HepG2 (cell line): ENCODE measurements around the gene SUPT6H. TPM values are rescaled to one million over a fixed set of nuclear protein-coding genes. Genes with fewer than 3 reads are reported as not detected.
A peak's percentile ranks its signal among the peaks of the same experiment; 100 is the strongest.

Source experiments
- ATAC-seq: fragments of 200-7000 bp; cut with Tn5 transposase; 3 replicates; pipeline ENCODE4 v1.9.1; 2020; ENCODE audit warnings: mild to moderate bottlenecking, moderate library complexity
- BruUV-seq: library from RNA; stranded (reverse); fragments of 400-500 nt; replicated peaks from 2 replicates; lab custom pipeline; 2021; lab: Mats Ljungman, UMichigan
- CTCF ChIA-PET: fragments of 300-600 bp; formaldehyde crosslinking; extraction: SDS; loops from one replicate; lab custom pipeline; 2021; ENCODE audit warnings: low total read pairs, inconsistent platforms, low intra/inter-chr PET ratio; lab: Yijun Ruan, JAX
- POLR2A ChIA-PET: fragments of 350-600 bp; sonication (Branson Sonifier 250); formaldehyde crosslinking; loops from one replicate; lab custom pipeline; 2020; ENCODE audit warnings: antibody characterized with exemption, inconsistent platforms; lab: Yijun Ruan, JAX
- DNase-seq: peaks from one replicate; pipeline ENCODE4 v3.0.0-alpha.2; 2015; ENCODE audit warnings: low spot score
- FAIRE-seq: peaks from 3 replicates; lab custom pipeline; 2011; peaks lifted over from hg19 to GRCh38; lab: Jason Lieb, UNC
- H2AFZ ChIP-seq: one replicate; pipeline ENCODE4 v1.6.1; 2011; ENCODE audit warnings: low read length, inconsistent platforms
- H3K27ac ChIP-seq: fragments of 300-600 bp; 3 replicates; pipeline ENCODE4 v1.8.0; 2011; ENCODE audit warnings: mixed run types, mild to moderate bottlenecking, mixed read lengths, low read length, inconsistent platforms; ENCODE audit not compliant: insufficient read depth; ENCODE audit errors: extremely low read length
- H3K27me3 ChIP-seq, 2 experiments: fragments of 200-600 bp in 1 of 2; 2 replicates in 1 of 2; 3 replicates in 1 of 2; pipeline versions ENCODE4 v1.6.0 to v1.8.0; 2011; ENCODE audit warnings: low read length in 2 of 2, mild to moderate bottlenecking in 2 of 2, moderate library complexity in 2 of 2, inconsistent platforms in 1 of 2; ENCODE audit not compliant: insufficient read depth in 2 of 2, control insufficient read depth in 1 of 2
- H3K36me3 ChIP-seq, 2 experiments: fragments of 200-600 bp in 1 of 2; replicated peaks in 1 of 2; 2 replicates in 1 of 2; 3 replicates in 1 of 2; pipeline versions ENCODE4 v1.5.1 to v1.8.0; 2011; ENCODE audit warnings: low read length in 2 of 2, inconsistent platforms in 1 of 2; ENCODE audit not compliant: insufficient read depth in 2 of 2, control insufficient read depth in 1 of 2
- H3K4me1 ChIP-seq: 2 replicates; pipeline ENCODE4 v1.5.1; 2012; ENCODE audit warnings: low read length, inconsistent platforms; ENCODE audit not compliant: insufficient read depth
- H3K4me2 ChIP-seq: 2 replicates; pipeline ENCODE4 v1.6.0; 2011; ENCODE audit warnings: low read depth, low read length, inconsistent platforms
- H3K4me3 ChIP-seq, 3 experiments: fragments of 200-600 bp in 1 of 3; sonication (generic), shearing (Covaris generic) in 1 of 3; replicated peaks in 1 of 3; 2 replicates each; pipeline ENCODE4 v1.5.1; 2011 to 2016; ENCODE audit warnings: low read length in 3 of 3, inconsistent platforms in 2 of 3, low read depth in 2 of 3, mild to moderate bottlenecking in 2 of 3, control low read depth in 1 of 3, mixed read lengths in 1 of 3; ENCODE audit not compliant: insufficient read depth in 1 of 3
- H3K79me2 ChIP-seq: one replicate; pipeline ENCODE4 v1.6.1; 2011; ENCODE audit warnings: low read length, inconsistent platforms; ENCODE audit not compliant: insufficient read depth
- H3K9ac ChIP-seq: 2 replicates; pipeline ENCODE4 v1.6.0; 2011; ENCODE audit warnings: mild to moderate bottlenecking, low read depth, low read length, inconsistent platforms; ENCODE audit not compliant: insufficient read depth
- H3K9me3 ChIP-seq: 2 replicates; pipeline ENCODE4 v1.5.1; 2012; ENCODE audit warnings: mild to moderate bottlenecking, low read length
- H4K20me1 ChIP-seq: 2 replicates; pipeline ENCODE4 v1.6.0; 2011; ENCODE audit warnings: inconsistent platforms, mild to moderate bottlenecking, low read length, moderate library complexity; ENCODE audit not compliant: insufficient read depth
- ARNT2 ChIP-seq: sonication (generic); formaldehyde crosslinking; IDR thresholded peaks from 2 replicates; pipeline ENCODE4 v1.8.0; 2022; ENCODE audit warnings: mild to moderate bottlenecking, low read depth, missing genetic modification reagents, moderate library complexity
- HIVEP1 ChIP-seq: sonication (generic); formaldehyde crosslinking; IDR thresholded peaks from 2 replicates; pipeline ENCODE4 v1.4.0; 2020; ENCODE audit warnings: mild to moderate bottlenecking, missing genetic modification reagents
- KAT7 ChIP-seq: IDR thresholded peaks from 2 replicates; pipeline ENCODE4 v1.6.1; 2018; ENCODE audit warnings: borderline replicate concordance, missing compliant biosample characterization
- KDM2A ChIP-seq: sonication (generic); formaldehyde crosslinking; IDR thresholded peaks from 2 replicates; pipeline ENCODE4 v1.4.0; 2020; ENCODE audit warnings: low read depth, missing genetic modification reagents, borderline replicate concordance
- REPIN1 ChIP-seq: sonication (generic); formaldehyde crosslinking; IDR thresholded peaks from 2 replicates; pipeline ENCODE4 v1.8.0; 2022; ENCODE audit warnings: missing genetic modification reagents, low read depth, mild to moderate bottlenecking, borderline replicate concordance
- RFXANK ChIP-seq: IDR thresholded peaks from 2 replicates; pipeline ENCODE4 v1.6.1; 2016
- SOX13 ChIP-seq, 3 experiments: fragments of 450-650 bp in 1 of 3; sonication (generic) in 1 of 3; formaldehyde crosslinking in 1 of 3; IDR thresholded peaks in 2 of 3; conservative IDR thresholded peaks in 1 of 3; 2 replicates each; pipeline versions ENCODE4 v1.5.0 to v1.6.1; 2016 to 2020; ENCODE audit warnings: antibody characterized with exemption in 1 of 3, mild to moderate bottlenecking in 1 of 3, missing compliant biosample characterization in 1 of 3, missing genetic modification reagents in 1 of 3, moderate library complexity in 1 of 3
- ZNF331 ChIP-seq: sonication (generic); formaldehyde crosslinking; IDR thresholded peaks from 2 replicates; pipeline ENCODE4 v1.4.0; 2020; ENCODE audit warnings: missing genetic modification reagents
- ZNF451 ChIP-seq: sonication (generic); formaldehyde crosslinking; IDR thresholded peaks from 2 replicates; pipeline ENCODE4 v1.5.0; 2020; ENCODE audit warnings: mild to moderate bottlenecking, missing genetic modification reagents
- ZNF563 ChIP-seq: sonication (generic); formaldehyde crosslinking; IDR thresholded peaks from 2 replicates; pipeline ENCODE4 v1.8.0; 2022; ENCODE audit warnings: mild to moderate bottlenecking, moderate library complexity, missing genetic modification reagents
- WGBS: methylation state at CpG from one replicate; pipeline ENCODE4 v1.1.6; 2017; ENCODE audit warnings: low lambda C conversion rate; 5-methylcytosine and 5-hydroxymethylcytosine counted together
- in situ Hi-C: cut with HindIII; loops from 2 replicates; pipeline ENCODE4 v1.10.0; 2017; ENCODE audit warnings: low pct_unique_long_range_greater_than_20kb; ENCODE audit not compliant: extremely low pct_ligation_motif_present
- intact Hi-C: fragments of 100-400 bp; cut with micrococcal nuclease; formaldehyde crosslinking; loops from one replicate; pipeline ENCODE4 v1.10.0; 2022; ENCODE audit not compliant: unreplicated experiment
- polyA plus RNA-seq, 8 experiments: library from polyadenylated mRNA; depleted of rRNA in 3 of 8; stranded (reverse) in 7 of 8; unstranded in 1 of 8; fragments of >200 nt; fragmentation: Illumina TruSeq in 4 of 8; extraction: Trizol in 4 of 8; gene quantifications; 2 replicates each; pipeline versions ENCODE4 v1.2.1 to v1.2.3, GENCODE V29; 2011 to 2016; ENCODE audit warnings: low read depth in 4 of 8, missing spikeins in 1 of 8, mixed read lengths in 1 of 8; ENCODE audit not compliant: insufficient read depth in 1 of 8
- total RNA-seq, 5 experiments: library from RNA; depleted of rRNA; stranded (reverse); fragments of >200 nt; fragmentation: Illumina TruSeq; extraction: Trizol; gene quantifications; 2 replicates each; pipeline ENCODE4 v1.2.3, GENCODE V29; 2016; ENCODE audit warnings: low read depth in 1 of 5
- TF ChIP-seq, protein P1 (sequence below): sonication (generic); formaldehyde crosslinking; IDR thresholded peaks from 2 replicates; pipeline ENCODE4 v1.4.0; 2020; ENCODE audit warnings: low read depth, mild to moderate bottlenecking, missing genetic modification reagents
- TF ChIP-seq, protein P2 (sequence below): sonication (generic); formaldehyde crosslinking; IDR thresholded peaks from 2 replicates; pipeline ENCODE4 v1.4.0; 2020; ENCODE audit warnings: missing genetic modification reagents
- TF ChIP-seq, protein P3 (sequence below): sonication (generic); formaldehyde crosslinking; IDR thresholded peaks from 2 replicates; pipeline ENCODE4 v1.4.0; 2020; ENCODE audit warnings: missing genetic modification reagents
- TF ChIP-seq, protein P4 (sequence below): sonication (generic); formaldehyde crosslinking; IDR thresholded peaks from 2 replicates; pipeline ENCODE4 v1.5.1; 2020; ENCODE audit warnings: mild to moderate bottlenecking, missing genetic modification reagents, borderline replicate concordance

Gene SUPT6H
- total and polyA plus RNA-seq, 2 of the 13 experiments (the other 11 are each of a cell fraction or from before 2014, with no cell fraction given) = 32.7 to 39.9 TPM

DNA sequence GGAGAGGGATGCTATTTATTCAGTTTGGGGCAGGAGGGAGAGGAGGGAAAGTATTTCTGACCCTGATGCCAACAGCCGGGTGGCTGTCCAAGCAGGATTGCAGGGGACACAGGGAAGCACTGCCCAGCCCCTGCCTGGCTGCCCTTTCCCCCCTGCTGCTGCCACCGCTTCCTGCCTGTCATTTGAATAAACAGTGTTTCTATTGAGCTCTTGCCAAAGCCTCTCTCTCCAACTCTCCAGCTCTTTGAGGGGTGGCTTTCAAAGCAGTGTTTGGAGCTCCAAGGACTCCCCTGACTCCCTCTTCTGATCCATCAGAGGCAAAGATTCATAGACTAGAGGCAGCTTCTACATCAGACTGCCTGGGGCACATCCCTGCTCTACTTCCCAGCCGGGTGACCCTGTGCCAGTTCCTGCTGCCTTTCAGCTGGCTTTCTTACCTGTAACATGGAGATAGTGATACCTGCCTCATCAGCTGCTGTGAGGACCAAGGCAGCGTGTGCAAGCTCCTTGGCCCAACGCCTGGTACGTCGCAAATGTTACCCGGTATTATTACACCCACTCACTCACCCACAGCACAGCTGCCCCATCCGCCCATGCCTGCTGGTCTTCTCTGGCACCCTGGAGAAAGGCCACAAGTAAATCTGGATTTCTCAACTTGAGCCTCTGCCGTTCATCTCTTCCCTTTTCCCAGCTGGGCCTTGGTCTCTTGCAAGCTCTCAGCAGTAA is 40.2 kb downstream of the SUPT6H start:
- BruUV-seq = no TSS peak
- no peak for TF ChIP-seq HIVEP1
- TF ChIP-seq, protein P1, sequence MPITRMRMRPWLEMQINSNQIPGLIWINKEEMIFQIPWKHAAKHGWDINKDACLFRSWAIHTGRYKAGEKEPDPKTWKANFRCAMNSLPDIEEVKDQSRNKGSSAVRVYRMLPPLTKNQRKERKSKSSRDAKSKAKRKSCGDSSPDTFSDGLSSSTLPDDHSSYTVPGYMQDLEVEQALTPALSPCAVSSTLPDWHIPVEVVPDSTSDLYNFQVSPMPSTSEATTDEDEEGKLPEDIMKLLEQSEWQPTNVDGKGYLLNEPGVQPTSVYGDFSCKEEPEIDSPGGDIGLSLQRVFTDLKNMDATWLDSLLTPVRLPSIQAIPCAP (CRISPR knock-in tag) = no peak
- TF ChIP-seq, protein P2, sequence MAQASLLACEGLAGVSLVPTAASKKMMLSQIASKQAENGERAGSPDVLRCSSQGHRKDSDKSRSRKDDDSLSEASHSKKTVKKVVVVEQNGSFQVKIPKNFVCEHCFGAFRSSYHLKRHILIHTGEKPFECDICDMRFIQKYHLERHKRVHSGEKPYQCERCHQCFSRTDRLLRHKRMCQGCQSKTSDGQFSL (CRISPR knock-in tag) = no peak
- TF ChIP-seq RFXANK (CRISPR knock-in tag) = no peak
- no peak for TF ChIP-seq ZNF563 (CRISPR knock-in tag)
- no peak for TF ChIP-seq ZNF451 (CRISPR knock-in tag)
- TF ChIP-seq ZNF331 (CRISPR knock-in tag) = 0 out of 2 replicates have a peak, but pooled peaks have one; percentile 11
- TF ChIP-seq REPIN1 (CRISPR knock-in tag) = no peak
- TF ChIP-seq KDM2A (CRISPR knock-in tag) = 0 out of 2 replicates have a peak, but pooled peaks have one; percentile 7
- TF ChIP-seq ARNT2 = no peak
- no peak for TF ChIP-seq SOX13 (IDR thresholded peaks at IDR 0.05)
- TF ChIP-seq SOX13 (CRISPR knock-in tag; conservative IDR thresholded peaks at IDR 0.05 in 1 of 2, IDR thresholded peaks at IDR 0.05 in 1 of 2) = peak in 1 of 2 experiments; percentile 22; a peak in 1 of 4 replicates
- TF ChIP-seq, protein P3, sequence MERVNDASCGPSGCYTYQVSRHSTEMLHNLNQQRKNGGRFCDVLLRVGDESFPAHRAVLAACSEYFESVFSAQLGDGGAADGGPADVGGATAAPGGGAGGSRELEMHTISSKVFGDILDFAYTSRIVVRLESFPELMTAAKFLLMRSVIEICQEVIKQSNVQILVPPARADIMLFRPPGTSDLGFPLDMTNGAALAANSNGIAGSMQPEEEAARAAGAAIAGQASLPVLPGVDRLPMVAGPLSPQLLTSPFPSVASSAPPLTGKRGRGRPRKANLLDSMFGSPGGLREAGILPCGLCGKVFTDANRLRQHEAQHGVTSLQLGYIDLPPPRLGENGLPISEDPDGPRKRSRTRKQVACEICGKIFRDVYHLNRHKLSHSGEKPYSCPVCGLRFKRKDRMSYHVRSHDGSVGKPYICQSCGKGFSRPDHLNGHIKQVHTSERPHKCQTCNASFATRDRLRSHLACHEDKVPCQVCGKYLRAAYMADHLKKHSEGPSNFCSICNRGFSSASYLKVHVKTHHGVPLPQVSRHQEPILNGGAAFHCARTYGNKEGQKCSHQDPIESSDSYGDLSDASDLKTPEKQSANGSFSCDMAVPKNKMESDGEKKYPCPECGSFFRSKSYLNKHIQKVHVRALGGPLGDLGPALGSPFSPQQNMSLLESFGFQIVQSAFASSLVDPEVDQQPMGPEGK = no peak
- TF ChIP-seq, protein P4, sequence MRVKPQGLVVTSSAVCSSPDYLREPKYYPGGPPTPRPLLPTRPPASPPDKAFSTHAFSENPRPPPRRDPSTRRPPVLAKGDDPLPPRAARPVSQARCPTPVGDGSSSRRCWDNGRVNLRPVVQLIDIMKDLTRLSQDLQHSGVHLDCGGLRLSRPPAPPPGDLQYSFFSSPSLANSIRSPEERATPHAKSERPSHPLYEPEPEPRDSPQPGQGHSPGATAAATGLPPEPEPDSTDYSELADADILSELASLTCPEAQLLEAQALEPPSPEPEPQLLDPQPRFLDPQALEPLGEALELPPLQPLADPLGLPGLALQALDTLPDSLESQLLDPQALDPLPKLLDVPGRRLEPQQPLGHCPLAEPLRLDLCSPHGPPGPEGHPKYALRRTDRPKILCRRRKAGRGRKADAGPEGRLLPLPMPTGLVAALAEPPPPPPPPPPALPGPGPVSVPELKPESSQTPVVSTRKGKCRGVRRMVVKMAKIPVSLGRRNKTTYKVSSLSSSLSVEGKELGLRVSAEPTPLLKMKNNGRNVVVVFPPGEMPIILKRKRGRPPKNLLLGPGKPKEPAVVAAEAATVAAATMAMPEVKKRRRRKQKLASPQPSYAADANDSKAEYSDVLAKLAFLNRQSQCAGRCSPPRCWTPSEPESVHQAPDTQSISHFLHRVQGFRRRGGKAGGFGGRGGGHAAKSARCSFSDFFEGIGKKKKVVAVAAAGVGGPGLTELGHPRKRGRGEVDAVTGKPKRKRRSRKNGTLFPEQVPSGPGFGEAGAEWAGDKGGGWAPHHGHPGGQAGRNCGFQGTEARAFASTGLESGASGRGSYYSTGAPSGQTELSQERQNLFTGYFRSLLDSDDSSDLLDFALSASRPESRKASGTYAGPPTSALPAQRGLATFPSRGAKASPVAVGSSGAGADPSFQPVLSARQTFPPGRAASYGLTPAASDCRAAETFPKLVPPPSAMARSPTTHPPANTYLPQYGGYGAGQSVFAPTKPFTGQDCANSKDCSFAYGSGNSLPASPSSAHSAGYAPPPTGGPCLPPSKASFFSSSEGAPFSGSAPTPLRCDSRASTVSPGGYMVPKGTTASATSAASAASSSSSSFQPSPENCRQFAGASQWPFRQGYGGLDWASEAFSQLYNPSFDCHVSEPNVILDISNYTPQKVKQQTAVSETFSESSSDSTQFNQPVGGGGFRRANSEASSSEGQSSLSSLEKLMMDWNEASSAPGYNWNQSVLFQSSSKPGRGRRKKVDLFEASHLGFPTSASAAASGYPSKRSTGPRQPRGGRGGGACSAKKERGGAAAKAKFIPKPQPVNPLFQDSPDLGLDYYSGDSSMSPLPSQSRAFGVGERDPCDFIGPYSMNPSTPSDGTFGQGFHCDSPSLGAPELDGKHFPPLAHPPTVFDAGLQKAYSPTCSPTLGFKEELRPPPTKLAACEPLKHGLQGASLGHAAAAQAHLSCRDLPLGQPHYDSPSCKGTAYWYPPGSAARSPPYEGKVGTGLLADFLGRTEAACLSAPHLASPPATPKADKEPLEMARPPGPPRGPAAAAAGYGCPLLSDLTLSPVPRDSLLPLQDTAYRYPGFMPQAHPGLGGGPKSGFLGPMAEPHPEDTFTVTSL (CRISPR knock-in tag) = no peak
- TF ChIP-seq KAT7 (CRISPR knock-in tag) = no peak

More for the DNA sequence above, 40.2 kb downstream of the SUPT6H start:
- H3K4me2 ChIP-seq = peak overlapping the region; percentile 41
- CTCF ChIA-PET = no interaction called here
- FAIRE-seq (peak; percentile 12), ATAC-seq (peak; percentile 5; the same call in 1 of the 3 replicates), DNase-seq (peak; percentile 73)
- WGBS = 87% methylated on average over 9 of the region's 10 CpGs
- no peak overlapping the region for H3K4me3 ChIP-seq
- H2AFZ ChIP-seq = no peak overlapping the region
- H3K4me1 ChIP-seq = peaks cover 70% of the 10 kb centered on the region
- H4K20me1 ChIP-seq = no peaks in the 10 kb centered on the region
- H3K36me3 ChIP-seq = peaks cover 25 to 49% of the 10 kb centered on the region in 2 experiments
- intact Hi-C loops (no loop called here), in situ Hi-C loops (no loop called here)
- POLR2A ChIA-PET = interaction anchor here (0.8 to 10.8 kb wide), 7 partner anchors 9 to 57 kb away, joined by 3 to 220 read pairs (median 4); partner anchors contain the start of genes BLTP2, PROCA1, RPL23A and SDF2
- peak overlapping the region; percentile 38; the same call in 1 of the 2 replicates for H3K9ac ChIP-seq
- H3K9me3 ChIP-seq = no peaks in the 10 kb centered on the region
- H3K27ac ChIP-seq = peak overlapping the region; percentile 91
- no peaks in the 10 kb centered on the region for H3K27me3 ChIP-seq
- no peaks in the 10 kb centered on the region for H3K79me2 ChIP-seq
